Panc1 (cell line): ENCODE results near the gene CSE1L. TPM values are rescaled to one million over a fixed set of nuclear protein-coding genes. Genes with fewer than 3 reads are reported as not detected.

Source experiments
- ATAC-seq: fragments of 200-7000 bp; cut with Tn5 transposase; 2 replicates; pipeline ENCODE4 v1.9.1; 2020; ENCODE audit warnings: mild to moderate bottlenecking, moderate library complexity
- BruUV-seq: library from RNA; stranded (reverse); fragments of 400-500 nt; replicated peaks from 2 replicates; lab custom pipeline; 2021; lab: Mats Ljungman, UMichigan
- CTCF ChIA-PET: fragments of 300-600 bp; sonication (Branson Sonifier 250); formaldehyde crosslinking; loops from one replicate; lab custom pipeline; 2022; ENCODE audit warnings: antibody characterized with exemption; lab: Charles Lee
- POLR2A ChIA-PET: fragments of 300-600 bp; sonication (Branson Sonifier 250); formaldehyde crosslinking; loops from one replicate; lab custom pipeline; 2022; ENCODE audit warnings: antibody characterized with exemption; lab: Charles Lee
- DNase-seq: peaks from one replicate; pipeline ENCODE4 v3.0.0-alpha.2; 2010; ENCODE audit warnings: low read depth, low spot score
- H3K27ac ChIP-seq: 2 replicates; pipeline ENCODE4 v1.5.1; 2011; ENCODE audit warnings: mild to moderate bottlenecking, low read length, inconsistent platforms
- H3K27me3 ChIP-seq: fragments of 200-500 bp; sonication (Bioruptor generic); 2 replicates; pipeline ENCODE4 v1.6.0; 2014; ENCODE audit warnings: low read length, inconsistent platforms; ENCODE audit not compliant: control insufficient read depth, insufficient read depth
- H3K36me3 ChIP-seq: fragments of 200-500 bp; sonication (Bioruptor generic); 2 replicates; pipeline ENCODE4 v1.5.1; 2014; ENCODE audit warnings: inconsistent platforms, mild to moderate bottlenecking, low read length, moderate library complexity; ENCODE audit not compliant: control insufficient read depth, insufficient read depth
- H3K4me1 ChIP-seq: 2 replicates; pipeline ENCODE4 v1.5.1; 2011; ENCODE audit warnings: inconsistent platforms, mild to moderate bottlenecking, low read length, moderate library complexity; ENCODE audit not compliant: control insufficient read depth, insufficient read depth
- H3K4me3 ChIP-seq, 2 experiments: 2 replicates each; pipeline ENCODE4 v1.5.1; 2011 to 2012; ENCODE audit warnings: low read depth in 2 of 2, low read length in 2 of 2, mild to moderate bottlenecking in 2 of 2, inconsistent platforms in 1 of 2, moderate library complexity in 1 of 2
- H3K9me3 ChIP-seq: fragments of 200-500 bp; sonication (Bioruptor generic); 2 replicates; pipeline ENCODE4 v1.5.1; 2014; ENCODE audit warnings: low read depth, mild to moderate bottlenecking, inconsistent platforms, low read length, moderate library complexity; ENCODE audit not compliant: control insufficient read depth, insufficient read depth
- CTCF ChIP-seq: fragments of 450-650 bp; IDR thresholded peaks from 2 replicates; pipeline ENCODE4 v1.5.1; 2017; ENCODE audit warnings: mild to moderate bottlenecking
- POLR2AphosphoS5 ChIP-seq: IDR thresholded peaks from 2 replicates; pipeline ENCODE4 v1.6.1; 2012; ENCODE audit warnings: mild to moderate bottlenecking, low read depth, low read length, moderate library complexity
- REST ChIP-seq, 2 experiments: IDR thresholded peaks; 2 replicates each; pipeline ENCODE4 v1.6.1; 2011 to 2012; ENCODE audit warnings: low read depth in 2 of 2, control low read depth in 1 of 2, low read length in 1 of 2, mild to moderate bottlenecking in 1 of 2, moderate library complexity in 1 of 2; ENCODE audit not compliant: insufficient read depth in 1 of 2
- SIN3A ChIP-seq: IDR thresholded peaks from 2 replicates; pipeline ENCODE4 v1.6.1; 2012; ENCODE audit warnings: low read depth, mild to moderate bottlenecking, low read length, moderate library complexity, borderline replicate concordance; ENCODE audit not compliant: insufficient read depth
- TCF7L2 ChIP-seq: IDR thresholded peaks from 2 replicates; pipeline ENCODE4 v1.6.1; 2011; ENCODE audit warnings: mild to moderate bottlenecking, low read depth, low read length, inconsistent platforms
- in situ Hi-C: cut with HindIII; loops from 2 replicates; pipeline ENCODE4 v1.10.0; 2016; ENCODE audit warnings: low sequenced_read_pairs, low pct_unique_long_range_greater_than_20kb
- intact Hi-C: fragments of 100-400 bp; cut with micrococcal nuclease; formaldehyde crosslinking; loops from one replicate; pipeline ENCODE4 v1.10.0; 2022; ENCODE audit not compliant: unreplicated experiment
- total RNA-seq: library from RNA; stranded (reverse); gene quantifications from one replicate; pipeline ENCODE4 v1.2.1, GENCODE V29; 2021; ENCODE audit not compliant: unreplicated experiment

Gene CSE1L
- total RNA-seq, 1 experiment from 2014 or later = 133 TPM

DNA sequence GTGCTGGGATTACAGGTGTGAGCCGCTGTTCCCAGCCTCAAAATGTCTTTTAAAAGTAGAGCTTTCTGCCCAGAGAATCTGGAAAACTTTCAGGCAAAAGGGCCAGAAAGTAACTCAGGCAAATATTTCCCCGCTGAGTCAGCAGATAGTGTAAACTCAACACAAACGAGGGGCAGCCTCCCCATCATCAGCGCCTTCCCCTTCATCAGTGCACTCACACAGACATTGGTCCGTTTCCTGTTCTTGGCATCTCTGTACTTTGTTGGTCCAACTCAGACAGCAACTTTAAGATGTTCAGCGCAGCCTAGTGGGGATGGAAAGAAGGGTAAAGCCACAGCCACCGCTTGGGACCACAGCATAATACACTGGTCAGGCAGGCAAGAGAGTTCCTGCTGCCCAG lies 69.5 kb downstream of the CSE1L start:
- in situ Hi-C loops = no loop called here
- Histone ChIP-seq H3K27me3 (no peaks in the 10 kb centered on the region), H3K4me1 (no peaks in the 10 kb centered on the region), H3K4me3 (no peak overlapping the region), H3K27ac (no peak overlapping the region), H3K9me3 (no peaks in the 10 kb centered on the region), H3K36me3 (peaks cover 14% of the 10 kb centered on the region)
- DNase-seq = no peak
- TF ChIP-seq TCF7L2 (no peak), SIN3A (no peak), REST (IDR thresholded peaks at IDR 0.05; ENCODE audit: insufficient read depth in 1 of 2, low read depth in 2 of 2, low read length in 1 of 2) (no peak), CTCF (no peak), POLR2AphosphoS5 (no peak)
- BruUV-seq = no TSS peak
- intact Hi-C loops = no loop called here
- ChIA-PET POLR2A (no interaction called here), CTCF (no interaction called here)
- no peak for ATAC-seq

DNA sequence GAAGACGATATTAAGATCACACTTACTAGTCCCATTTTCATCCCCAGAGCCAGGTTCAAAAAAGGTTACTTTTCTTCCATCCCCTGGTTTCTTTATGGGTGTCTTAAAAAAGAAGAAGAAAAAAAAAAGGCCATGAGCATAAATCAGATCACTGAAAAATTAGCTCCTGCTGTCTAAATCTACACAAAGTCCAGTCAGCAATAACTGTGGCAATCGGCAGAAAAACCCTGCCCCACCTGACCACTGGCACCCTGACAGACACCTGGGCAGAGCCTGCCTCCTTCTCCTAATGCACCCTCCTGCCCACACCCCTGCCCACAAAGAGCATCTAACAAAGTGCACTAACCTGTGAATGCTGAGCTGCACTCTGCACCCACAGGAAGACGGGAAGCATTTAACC lies 72.2 kb downstream of the CSE1L start:
- ChIA-PET POLR2A (no interaction called here), CTCF (no interaction called here)
- DNase-seq (no peak), ATAC-seq (no peak)
- no peaks in the 10 kb centered on the region for H3K27me3 ChIP-seq
- no TSS peak for BruUV-seq
- no peak overlapping the region for H3K4me3 ChIP-seq
- in situ Hi-C loops = no loop called here
- TF ChIP-seq CTCF (no peak), REST (IDR thresholded peaks at IDR 0.05; ENCODE audit: insufficient read depth in 1 of 2, low read depth in 2 of 2, low read length in 1 of 2) (no peak), TCF7L2 (no peak), SIN3A (no peak), POLR2AphosphoS5 (no peak)
- intact Hi-C loops = no loop called here
- H3K36me3 ChIP-seq = peaks cover 14% of the 10 kb centered on the region
- no peaks in the 10 kb centered on the region for H3K9me3 ChIP-seq
- H3K4me1 ChIP-seq = no peaks in the 10 kb centered on the region
- no peak overlapping the region for H3K27ac ChIP-seq
